GM15510 (cell line): ENCODE results near the gene PROM1.

Source experiments
- POLR2A ChIP-seq: IDR thresholded peaks from 3 replicates; pipeline ENCODE4 v1.6.1; 2011; ENCODE audit warnings: borderline replicate concordance; ENCODE audit not compliant: insufficient read length; ENCODE audit errors: extremely low read depth

PROM1 gene

DNA sequence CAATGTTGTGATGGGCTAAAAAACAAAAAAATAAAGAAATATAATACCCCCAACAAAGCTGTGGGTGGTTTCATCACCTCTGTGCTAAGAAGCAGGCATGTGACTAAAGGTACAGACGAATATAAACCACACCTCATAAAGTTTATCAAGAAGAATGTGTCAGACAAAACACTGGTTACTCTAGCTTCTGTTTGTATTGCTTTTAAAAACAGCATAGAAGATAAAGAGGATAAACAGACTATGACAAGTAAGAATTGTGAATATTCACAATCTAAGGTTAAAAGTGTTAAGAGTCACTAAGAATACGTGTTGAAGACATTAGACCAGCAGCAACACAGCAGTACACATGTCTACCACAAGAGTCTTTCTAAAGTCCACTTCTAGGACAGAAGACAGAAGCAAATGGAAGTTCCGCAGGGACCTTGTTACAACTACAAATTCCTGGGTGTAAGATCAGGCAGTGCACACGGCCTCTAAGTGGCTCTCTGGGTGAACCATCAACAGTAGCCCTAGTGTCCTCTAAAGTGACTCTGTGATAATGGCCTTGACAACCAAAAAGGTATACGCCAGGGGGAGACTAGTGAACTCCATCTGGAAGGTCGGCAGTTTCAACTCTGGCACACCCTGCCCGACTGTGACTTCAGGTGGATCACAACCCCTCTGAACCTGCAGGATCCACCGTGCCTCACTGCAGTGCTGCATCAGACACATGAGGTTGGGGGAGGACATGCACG lies 112.6 kb downstream of the PROM1 start:
- TF ChIP-seq POLR2A, result no peak

DNA sequence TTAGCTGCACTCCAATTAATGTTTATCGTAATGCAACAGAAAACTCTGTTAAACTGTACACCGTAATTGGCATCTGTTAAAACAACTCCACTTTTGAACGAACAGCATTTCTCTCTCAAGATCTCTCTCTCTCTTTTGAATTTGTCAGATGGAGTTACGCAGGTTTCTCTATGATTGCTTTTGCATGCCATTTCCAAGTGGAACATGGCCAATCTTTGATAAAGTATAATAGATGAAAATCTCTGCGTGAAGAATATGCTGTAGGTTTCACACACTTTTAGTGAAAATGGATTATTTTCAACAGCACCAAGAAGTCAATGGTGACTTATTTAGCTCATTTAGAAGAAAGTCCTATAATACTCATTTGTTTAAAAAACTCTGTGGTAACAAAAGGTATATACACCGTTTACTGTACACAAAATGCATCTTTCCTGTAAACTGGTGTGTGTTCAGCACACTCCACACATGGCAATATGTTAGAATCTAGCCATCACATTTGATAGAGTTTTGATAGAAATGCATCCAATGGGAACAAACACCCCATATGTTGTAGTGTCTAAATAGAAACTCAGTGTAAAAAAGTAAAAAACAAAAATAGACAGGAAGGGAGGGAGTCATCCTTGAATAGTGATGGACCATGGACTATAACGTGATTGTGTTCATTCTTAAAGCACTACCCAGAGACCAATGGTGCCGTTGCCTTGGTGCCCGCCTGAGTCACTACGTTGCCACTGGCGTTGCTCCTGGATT lies 115.1 kb downstream of the PROM1 start:
- TF ChIP-seq POLR2A, result no peak

DNA sequence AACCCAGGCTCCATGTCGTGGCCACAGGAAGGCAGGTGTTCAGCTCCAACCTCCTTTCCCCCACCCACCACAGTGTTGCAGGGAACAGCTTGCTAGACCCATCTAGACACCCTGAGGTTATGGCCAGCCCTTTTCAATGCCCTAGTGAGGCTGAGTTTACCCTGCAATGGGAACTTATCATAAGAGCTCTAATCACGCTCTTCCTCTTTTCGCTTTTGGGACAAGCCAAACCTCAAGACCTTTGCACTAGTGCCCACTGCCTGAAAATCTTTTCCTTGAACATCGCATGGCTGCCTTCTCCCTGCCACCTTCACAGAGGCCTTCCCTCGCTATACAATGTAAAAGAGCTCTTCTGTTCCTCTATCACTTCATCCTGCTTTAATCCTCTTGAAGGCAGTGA lies 118.5 kb downstream of the PROM1 start:
- no peak for TF ChIP-seq POLR2A

GRCh38 chr4:15964159-15964558 lies 119.7 kb downstream of the PROM1 start:
- no peak for TF ChIP-seq POLR2A

GRCh38 chr4:15963576-15963975 lies 120.2 kb downstream of the PROM1 start:
- TF ChIP-seq POLR2A, result no peak

- TF ChIP-seq POLR2A, result no peak
These were observed 120.8 kb downstream of the PROM1 start, which contains the start of gene FGFBP2 for GRCh38 chr4:15963001-15963451. Gene FGFBP2, minus strand, starts transcription at chr4:15963175. Its CDS starts 46 bp downstream, at chr4:15963129.

GRCh38 chr4:15961781-15962510 lies 121.9 kb downstream of the PROM1 start:
- no peak for TF ChIP-seq POLR2A

DNA sequence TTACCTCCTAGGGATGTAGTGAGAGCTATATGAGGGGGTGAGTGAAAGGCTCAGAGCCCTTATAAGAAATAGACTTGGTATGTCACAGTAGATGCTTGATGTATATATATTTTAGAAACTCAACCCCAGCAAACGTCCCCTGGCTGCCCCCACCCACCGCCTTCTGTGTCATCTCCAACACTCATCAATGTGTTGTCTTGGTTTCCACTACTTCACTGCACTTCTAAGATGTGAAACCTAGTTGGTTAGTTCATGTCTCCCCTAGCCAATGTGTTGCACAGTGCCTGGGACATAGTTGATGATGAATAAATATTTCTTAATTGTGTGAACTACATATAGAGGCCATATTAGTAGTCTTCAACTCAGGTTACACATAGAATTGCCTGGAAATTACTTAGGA lies 125.3 kb downstream of the PROM1 start:
- TF ChIP-seq POLR2A, result no peak

- TF ChIP-seq POLR2A, result no peak
These were observed 127.5 kb downstream of the PROM1 start for GRCh38 chr4:15956179-15956850.

DNA sequence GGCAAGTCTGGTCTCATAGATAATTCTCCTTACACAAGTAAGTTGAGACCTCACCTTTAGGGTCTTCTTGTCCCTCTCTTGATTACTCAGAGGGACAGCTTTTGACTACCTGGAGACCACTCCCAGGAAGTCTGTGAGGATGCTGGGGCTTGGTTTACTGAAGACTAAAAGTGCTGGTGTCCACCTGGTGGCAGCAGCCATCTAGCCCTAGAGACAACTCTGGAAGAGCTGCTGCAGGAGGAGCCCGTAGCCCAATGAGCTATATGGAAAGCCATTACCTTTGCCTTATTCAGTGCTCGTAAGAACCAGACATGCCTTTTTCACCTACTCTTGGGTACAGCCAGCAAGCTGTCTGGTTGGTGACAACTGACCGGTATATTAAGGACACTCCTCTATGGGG lies 128.2 kb downstream of the PROM1 start:
- TF ChIP-seq POLR2A, result no peak

- no peak for TF ChIP-seq POLR2A
These were observed 130.2 kb downstream of the PROM1 start for GRCh38 chr4:15953625-15954024.

GRCh38 chr4:15951781-15952180 lies 132.0 kb downstream of the PROM1 start:
- no peak for TF ChIP-seq POLR2A

DNA sequence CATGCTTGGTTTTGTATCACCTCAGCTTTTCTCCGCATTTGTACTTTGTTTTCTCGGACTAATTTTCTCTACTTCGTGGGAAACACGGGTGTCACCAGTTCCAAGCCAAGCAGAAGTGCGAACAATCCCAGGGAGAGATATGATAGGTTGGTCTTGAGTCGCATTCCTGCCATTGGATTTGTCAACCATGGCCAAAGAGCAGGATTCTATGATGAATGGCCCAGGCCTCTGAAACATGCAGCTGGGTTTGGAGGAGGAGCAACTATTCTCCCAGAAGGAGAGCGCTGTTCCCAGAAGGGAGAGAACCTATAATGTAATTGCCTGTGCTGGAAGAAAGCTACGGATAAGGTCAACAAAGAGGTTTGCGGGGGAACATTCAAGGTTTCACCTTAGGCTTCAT lies 135.0 kb downstream of the PROM1 start:
- TF ChIP-seq POLR2A, result no peak

DNA sequence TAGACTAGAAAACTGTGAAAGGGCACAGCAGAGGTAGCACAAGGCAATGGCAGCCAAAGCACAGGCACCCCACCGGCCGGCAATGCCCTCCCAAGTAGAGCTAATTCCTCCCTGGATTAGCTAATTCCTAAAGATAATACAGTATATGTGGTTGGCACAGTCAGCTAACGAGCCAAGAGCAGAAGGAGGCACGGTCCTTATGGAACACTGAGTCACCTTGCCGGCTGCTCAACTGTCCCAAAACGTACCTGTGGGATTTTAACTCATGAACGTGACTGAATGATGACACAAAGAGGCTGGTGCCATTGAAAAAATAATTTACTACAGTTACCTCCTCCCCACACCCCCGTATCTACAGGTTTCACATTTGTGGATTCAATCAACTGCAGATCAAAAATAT lies 136.1 kb downstream of the PROM1 start:
- no peak for TF ChIP-seq POLR2A

DNA sequence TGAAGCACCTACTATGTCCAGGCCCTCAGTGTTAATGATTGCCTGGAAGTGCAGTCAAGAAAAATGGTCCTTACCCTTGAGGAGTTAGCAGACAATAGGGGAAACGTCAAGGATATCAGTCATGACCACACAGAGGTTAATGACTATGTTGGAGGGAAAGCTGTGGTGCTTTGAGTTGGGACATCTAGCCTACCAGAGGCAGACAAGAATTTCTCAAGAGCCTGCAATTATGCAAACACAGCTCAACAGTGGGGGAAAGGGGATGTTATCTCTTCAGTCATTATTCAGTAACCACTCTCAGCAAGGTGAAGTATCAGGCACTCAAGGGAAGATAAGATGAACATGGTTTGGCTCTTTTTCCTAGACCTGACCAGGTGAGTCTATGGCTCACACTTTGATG lies 138.3 kb downstream of the PROM1 start:
- TF ChIP-seq POLR2A, result no peak

DNA sequence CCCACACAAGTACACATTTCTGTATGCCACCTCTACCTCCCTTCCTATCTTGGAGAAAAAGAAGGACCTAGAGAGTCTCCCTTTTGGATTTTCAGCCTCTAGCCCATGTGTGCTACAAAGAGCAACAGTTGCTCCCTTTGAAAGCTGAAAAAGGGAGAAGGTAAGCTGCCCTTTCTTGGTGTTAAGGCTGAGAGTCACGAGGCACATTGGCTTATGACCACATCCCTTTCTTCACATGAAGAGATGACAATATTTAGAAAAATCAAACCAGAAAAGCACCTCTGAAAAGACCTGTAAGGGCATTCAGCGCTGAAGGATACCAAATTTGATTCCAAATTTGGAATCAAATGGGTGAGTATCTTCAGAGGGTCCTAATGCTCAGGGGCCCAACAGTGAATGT lies 138.9 kb downstream of the PROM1 start:
- no peak for TF ChIP-seq POLR2A

- no peak for TF ChIP-seq POLR2A
These were observed 141.5 kb downstream of the PROM1 start for GRCh38 chr4:15942283-15942682.
